Endodermal cell (in vitro differentiated cells): ENCODE data around the gene ADIPOR2. TPM values are rescaled to one million over a fixed set of nuclear protein-coding genes. Genes with fewer than 3 reads are reported as not detected.

Source experiments
- DNase-seq: peaks from one replicate; pipeline ENCODE4 v3.0.0-alpha.2; 2017
- H3K27ac ChIP-seq: 2 replicates; pipeline ENCODE4 v1.5.1; 2013; ENCODE audit warnings: mild to moderate bottlenecking, low read depth, low read length, moderate library complexity
- H3K27me3 ChIP-seq: 2 replicates; pipeline ENCODE4 v1.6.1; 2013; ENCODE audit warnings: mild to moderate bottlenecking, low read length, moderate library complexity; ENCODE audit not compliant: insufficient read depth, control insufficient read depth, poor library complexity, severe bottlenecking
- H3K36me3 ChIP-seq: 2 replicates; pipeline ENCODE4 v1.7.0; 2013; ENCODE audit warnings: mild to moderate bottlenecking, low read length, moderate library complexity; ENCODE audit not compliant: control insufficient read depth, insufficient read depth
- H3K4me1 ChIP-seq: one replicate; pipeline ENCODE4 v1.7.0; 2013; ENCODE audit warnings: low read length; ENCODE audit not compliant: control insufficient read depth, insufficient read depth
- H3K4me3 ChIP-seq: 2 replicates; pipeline ENCODE4 v1.5.1; 2013; ENCODE audit warnings: mild to moderate bottlenecking, low read length, moderate library complexity
- H3K9ac ChIP-seq: 2 replicates; pipeline ENCODE4 v1.6.1; 2013; ENCODE audit warnings: mild to moderate bottlenecking, low read length, moderate library complexity; ENCODE audit not compliant: poor library complexity, severe bottlenecking; ENCODE audit errors: extremely low read depth
- H3K9me3 ChIP-seq: 2 replicates; pipeline ENCODE4 v1.6.1; 2013; ENCODE audit warnings: mild to moderate bottlenecking, low read length, moderate library complexity; ENCODE audit not compliant: control insufficient read depth
- H3K27ac Mint-ChIP-seq: 2 replicates; pipeline ENCODE4 v1.8.0; 2020; ENCODE audit warnings: mixed read lengths
- H3K27me3 Mint-ChIP-seq: 2 replicates; pipeline ENCODE4 v1.8.0; 2021; ENCODE audit warnings: mild to moderate bottlenecking, mixed read lengths; ENCODE audit not compliant: insufficient read depth
- H3K36me3 Mint-ChIP-seq: 2 replicates; pipeline ENCODE4 v1.8.0; 2020; ENCODE audit warnings: low read depth, mixed read lengths
- H3K4me1 Mint-ChIP-seq: 2 replicates; pipeline ENCODE4 v1.8.0; 2020; ENCODE audit warnings: mixed read lengths
- H3K4me3 Mint-ChIP-seq: 2 replicates; pipeline ENCODE4 v1.8.0; 2020; ENCODE audit warnings: mild to moderate bottlenecking, moderate library complexity, mixed read lengths
- H3K9me3 Mint-ChIP-seq: 2 replicates; pipeline ENCODE4 v1.8.0; 2020; ENCODE audit warnings: mild to moderate bottlenecking, mixed read lengths
- CTCF ChIP-seq: fragments of 200-600 bp; sonication (generic); conservative IDR thresholded peaks from 2 replicates; pipeline ENCODE4 v1.5.0; 2021; ENCODE audit warnings: antibody characterized with exemption, mild to moderate bottlenecking
- WGBS, 2 experiments: methylation state at CpG; one replicate each; pipeline versions ENCODE4 v1.1.5 to v1.1.7; 2013; ENCODE audit warnings: missing lambda C conversion rate in 2 of 2, mixed read lengths in 1 of 2; ENCODE audit not compliant: insufficient coverage in 1 of 2, insufficient read length in 1 of 2; 5-methylcytosine and 5-hydroxymethylcytosine counted together
- total RNA-seq, 2 donors: library from RNA; stranded (reverse); fragmentation: NEBNext Ultra II Directional in 1 of 2; extraction: Animal tissue kit (Norgen Biotek cat#: 25700) in 1 of 2; gene quantifications; 2 replicates in 1 of 2; 3 replicates in 1 of 2; pipeline ENCODE4 v1.2.1, GENCODE V29; 2021

Gene ADIPOR2
- total RNA-seq, 2 donors from 2014 or later = 53.7 to 124 TPM

- no peak for DNase-seq
- H3K4me1 Mint-ChIP-seq = peaks cover 15% of the 10 kb centered on the region
- H3K4me3 ChIP-seq = no peak overlapping the region
- no peaks in the 10 kb centered on the region for H3K36me3 Mint-ChIP-seq
- H3K27ac ChIP-seq = no peak overlapping the region
- H3K4me3 Mint-ChIP-seq = no peak overlapping the region
- H3K9me3 ChIP-seq = no peaks in the 10 kb centered on the region
- no peak overlapping the region for H3K9ac ChIP-seq
- no peaks in the 10 kb centered on the region for H3K4me1 ChIP-seq
- H3K36me3 ChIP-seq = no peaks in the 10 kb centered on the region
- peaks cover 20% of the 10 kb centered on the region for H3K27me3 Mint-ChIP-seq
- peak overlapping the region; percentile 1 for H3K27ac Mint-ChIP-seq
- 88 to 92% methylated on average over 5 to 6 of the region's 6 CpGs for WGBS, 2 experiments
- H3K27me3 ChIP-seq = no peaks in the 10 kb centered on the region
- H3K9me3 Mint-ChIP-seq = no peaks in the 10 kb centered on the region
- no peak for TF ChIP-seq CTCF
Measured at GRCh38 chr12:1650978-1651361, 39.9 kb upstream of the ADIPOR2 start.

GRCh38 chr12:1651946-1652345, 38.9 kb upstream of the ADIPOR2 start:
- Histone ChIP-seq H3K27ac (no peak overlapping the region), H3K4me1 (no peaks in the 10 kb centered on the region), H3K9me3 (no peaks in the 10 kb centered on the region), H3K27me3 (no peaks in the 10 kb centered on the region), H3K4me3 (no peak overlapping the region), H3K36me3 (no peaks in the 10 kb centered on the region), H3K9ac (no peak overlapping the region)
- no peak overlapping the region for H3K27ac Mint-ChIP-seq
- DNase-seq = no peak
- no peaks in the 10 kb centered on the region for H3K9me3 Mint-ChIP-seq
- peaks cover 26% of the 10 kb centered on the region for H3K27me3 Mint-ChIP-seq
- no peaks in the 10 kb centered on the region for H3K36me3 Mint-ChIP-seq
- peaks cover 15% of the 10 kb centered on the region for H3K4me1 Mint-ChIP-seq
- no peak for TF ChIP-seq CTCF
- H3K4me3 Mint-ChIP-seq = no peak overlapping the region

- no peak overlapping the region for H3K27ac ChIP-seq
- H3K9me3 ChIP-seq = no peaks in the 10 kb centered on the region
- no peak for TF ChIP-seq CTCF
- H3K4me3 ChIP-seq = no peak overlapping the region
- no peak overlapping the region for H3K9ac ChIP-seq
- no peaks in the 10 kb centered on the region for H3K27me3 ChIP-seq
- Mint-ChIP-seq H3K4me1 (peaks cover 8% of the 10 kb centered on the region), H3K27me3 (peaks cover 53% of the 10 kb centered on the region), H3K36me3 (no peaks in the 10 kb centered on the region), H3K27ac (no peak overlapping the region), H3K9me3 (no peaks in the 10 kb centered on the region), H3K4me3 (no peak overlapping the region)
- DNase-seq = peak; percentile 51
- no peaks in the 10 kb centered on the region for H3K4me1 ChIP-seq
- WGBS, 2 experiments = 86% methylated on average over 5 to 6 of the region's 6 CpGs
- no peaks in the 10 kb centered on the region for H3K36me3 ChIP-seq
Measured at GRCh38 chr12:1655225-1655788, 35.6 kb upstream of the ADIPOR2 start.
